ENCODE measurements around the gene ICAM5.

Gene ICAM5

GRCh38 chr19:10344780-10345179, 55.0 kb downstream of the ICAM5 start:
- H3K9me2 ChIP-seq (replicated peaks; ENCODE audit: insufficient read depth, low read length): no peaks in the 10 kb centered on the region
- H3K9me3 ChIP-seq (replicated peaks; ENCODE audit: insufficient read depth, low read length): no peaks in the 10 kb centered on the region
- no peaks in the 10 kb centered on the region for H3K36me3 ChIP-seq (replicated peaks; ENCODE audit: insufficient read depth, low read length)
- H4K20me1 ChIP-seq (ENCODE audit: insufficient read depth, low read length): no peaks in the 10 kb centered on the region
- no peaks in the 10 kb centered on the region for H3F3A ChIP-seq (ENCODE audit: insufficient read depth, low read length)
- no peaks in the 10 kb centered on the region for H3K79me2 ChIP-seq (ENCODE audit: low read length)
- no peak overlapping the region for H3K4me3 ChIP-seq (ENCODE audit: low read length)
- peaks cover 3% of the 10 kb centered on the region; the same call in 1 of the 2 replicates for H3K4me1 ChIP-seq (ENCODE audit: low read length)
- H2AFZ ChIP-seq (ENCODE audit: low read length): no peak overlapping the region
- no peak for TF ChIP-seq CTCF (IDR thresholded peaks at IDR 0.05; ENCODE audit: low read length)
- TF ChIP-seq EZH2phosphoT487 (IDR thresholded peaks at IDR 0.05; ENCODE audit: low read length): no peak
- no peak for TF ChIP-seq EZH2 (optimal IDR thresholded peaks at IDR 0.05; ENCODE audit: low read depth, low read length)
- no peak overlapping the region for H3K27ac ChIP-seq (ENCODE audit: low read length)
- no peak overlapping the region for H3K9ac ChIP-seq (ENCODE audit: low read length)
- H3K27me3 ChIP-seq (replicated peaks; ENCODE audit: insufficient read depth, low read length): no peaks in the 10 kb centered on the region
- no peak for DNase-seq
- no peak overlapping the region for H3K4me2 ChIP-seq (ENCODE audit: low read depth, low read length)

Data from MM.1S (cell line).